Measurements from ENCODE around the gene FXYD7.
"Not testable (repeated sequence)": the region's sequence is repeated elsewhere in the genome, so short reads cannot be mapped to it uniquely, and the experiment has no call there.

FXYD7 gene, protein sequence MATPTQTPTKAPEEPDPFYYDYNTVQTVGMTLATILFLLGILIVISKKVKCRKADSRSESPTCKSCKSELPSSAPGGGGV

DNA sequence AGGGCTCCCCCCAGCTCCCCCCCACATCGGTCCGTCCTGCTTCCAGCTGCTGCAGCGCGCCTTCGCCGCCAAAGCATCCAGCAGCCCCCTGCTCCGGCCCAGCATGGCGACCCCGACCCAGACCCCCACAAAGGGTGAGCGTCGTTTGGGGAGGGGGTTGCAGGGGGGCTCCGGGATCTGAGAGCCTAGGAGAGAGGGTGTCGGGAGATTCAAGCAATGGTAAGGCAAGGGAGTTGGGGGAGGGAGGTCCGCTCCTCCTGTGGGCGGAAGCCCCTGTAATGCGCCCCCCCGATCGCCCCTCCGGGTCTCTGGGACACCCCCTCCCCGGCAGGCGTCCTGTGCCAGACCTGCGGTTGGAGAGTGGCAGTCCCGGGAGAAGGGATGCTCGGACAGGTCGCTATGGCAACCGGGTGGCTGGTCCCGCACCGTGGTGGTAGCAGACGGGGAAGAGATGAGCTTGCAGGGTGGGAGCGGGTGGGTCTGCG is at the start of gene FXYD7:
Gene FXYD7 (plus strand): TSS at position 25 of the 485 bp plus-strand sequence. CDS start 79 bp downstream, at position 104.
- DNase-seq (ENCODE audit: low spot score) = peak; percentile 29

DNA sequence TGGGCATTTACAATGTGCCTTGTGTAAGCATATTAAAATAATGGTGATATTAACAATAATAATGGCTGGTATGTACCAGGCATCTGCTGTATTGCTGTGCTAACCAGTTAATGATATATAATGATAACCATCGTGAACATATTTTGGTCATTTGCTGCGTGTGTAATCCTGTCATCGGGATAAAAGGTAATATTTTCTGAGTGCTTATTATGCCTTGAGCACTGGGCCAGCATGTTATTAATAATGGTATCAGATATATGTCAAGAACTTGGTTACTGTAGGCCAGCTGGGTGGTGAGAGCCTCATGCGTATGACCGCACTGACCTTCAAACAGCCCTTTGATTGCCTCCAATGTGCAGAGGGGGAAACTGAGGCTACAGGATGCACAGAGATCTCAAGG is 49.6 kb upstream of the FXYD7 start:
- DNase-seq (ENCODE audit: low spot score) = no peak

GRCh38 chr19:35093941-35094647 is 49.0 kb upstream of the FXYD7 start:
- no peak for DNase-seq (ENCODE audit: low spot score)

DNA sequence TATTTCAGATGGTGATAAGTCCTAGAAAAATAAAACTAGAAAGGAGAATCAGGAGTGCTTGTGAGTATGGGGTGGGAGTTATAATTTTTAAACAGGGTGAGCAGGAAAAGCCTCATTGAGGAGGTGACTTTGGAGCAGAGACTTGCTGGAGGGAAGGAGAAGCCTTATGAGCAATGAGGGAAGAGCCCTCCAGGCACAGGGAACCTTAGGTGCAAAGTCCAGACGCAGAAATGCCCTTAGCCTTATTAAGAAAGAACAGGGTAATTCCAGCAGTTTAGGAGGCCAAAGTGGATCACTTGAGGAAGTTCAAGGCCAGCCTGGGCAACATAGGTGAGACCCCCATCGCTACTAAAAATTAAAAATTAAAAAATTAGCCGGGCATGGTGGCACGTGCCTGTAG is 48.4 kb upstream of the FXYD7 start:
- no peak for DNase-seq (ENCODE audit: low spot score)

DNA sequence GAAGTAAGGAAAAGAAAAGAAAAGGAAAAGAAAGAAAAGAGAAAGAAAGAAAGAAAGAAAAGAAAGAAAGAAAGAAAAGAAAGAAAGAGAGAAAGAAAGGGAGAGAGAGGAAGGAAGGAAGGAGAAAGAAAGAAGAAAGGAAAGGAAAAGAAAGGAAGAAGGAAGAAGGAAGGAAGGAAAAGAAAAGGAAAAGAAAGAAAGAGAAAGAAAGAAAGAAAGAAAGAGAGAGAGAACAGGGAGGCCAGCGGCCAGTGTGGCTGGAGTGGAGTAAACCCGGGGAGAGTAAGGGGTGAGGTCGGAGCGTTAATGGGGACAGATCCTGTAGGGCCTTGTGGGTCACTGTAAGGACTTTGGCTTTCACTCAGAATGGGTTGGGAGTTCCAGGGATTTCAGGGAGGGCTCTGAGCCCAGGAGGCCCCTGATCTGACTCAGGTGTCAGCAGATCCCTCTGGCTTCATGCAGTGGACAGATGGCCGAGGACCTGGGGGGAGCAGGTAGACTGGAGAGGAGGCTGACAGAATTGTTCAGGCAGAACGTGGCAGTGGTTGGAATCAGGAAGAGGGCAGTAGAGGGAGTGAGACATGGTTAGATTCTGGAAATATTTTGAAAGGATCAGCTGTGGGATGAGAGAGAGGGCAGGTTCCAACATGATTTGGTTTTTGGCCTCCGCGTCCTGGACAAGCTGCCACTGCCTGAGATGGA is 47.2 kb upstream of the FXYD7 start:
- DNase-seq (ENCODE audit: low spot score) = no peak

DNA sequence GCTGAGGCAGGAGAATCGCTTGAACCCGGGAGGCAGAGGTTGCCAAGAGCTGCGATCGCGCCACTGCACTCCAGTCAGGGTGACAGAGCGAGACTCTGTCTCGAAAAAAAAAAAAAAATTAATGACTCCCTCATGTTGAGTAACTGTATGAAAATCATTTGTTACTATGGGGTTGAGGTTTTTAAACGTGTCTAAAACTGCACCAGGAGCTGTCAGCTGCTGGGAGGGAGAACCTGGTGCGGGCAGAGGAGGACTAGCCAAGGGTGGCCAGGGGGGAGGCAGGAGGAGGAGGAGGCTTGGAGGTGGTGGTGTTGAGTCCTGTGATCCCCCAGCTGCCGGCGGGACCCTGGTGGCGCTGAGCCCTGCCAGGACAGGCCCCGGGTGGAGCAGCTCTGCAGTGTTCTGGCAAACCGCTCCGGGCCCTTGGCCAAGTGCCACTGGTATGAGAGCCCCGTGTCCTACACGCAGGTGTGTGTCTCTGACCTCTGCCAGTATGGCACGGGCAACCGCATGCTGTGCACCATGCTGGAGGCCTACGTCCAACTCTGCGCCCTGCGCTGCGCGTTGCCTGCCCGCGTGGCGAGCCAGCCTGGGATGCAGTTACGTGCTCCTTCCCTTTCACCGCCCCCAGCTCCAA is 44.5 kb upstream of the FXYD7 start:
- no peak for DNase-seq (ENCODE audit: low spot score)

- no peak for DNase-seq (ENCODE audit: low spot score)
These were observed 43.7 kb upstream of the FXYD7 start for GRCh38 chr19:35099155-35099896.

- DNase-seq (ENCODE audit: low spot score) = no peak
These were observed 43.2 kb upstream of the FXYD7 start for GRCh38 chr19:35099897-35100275.

DNA sequence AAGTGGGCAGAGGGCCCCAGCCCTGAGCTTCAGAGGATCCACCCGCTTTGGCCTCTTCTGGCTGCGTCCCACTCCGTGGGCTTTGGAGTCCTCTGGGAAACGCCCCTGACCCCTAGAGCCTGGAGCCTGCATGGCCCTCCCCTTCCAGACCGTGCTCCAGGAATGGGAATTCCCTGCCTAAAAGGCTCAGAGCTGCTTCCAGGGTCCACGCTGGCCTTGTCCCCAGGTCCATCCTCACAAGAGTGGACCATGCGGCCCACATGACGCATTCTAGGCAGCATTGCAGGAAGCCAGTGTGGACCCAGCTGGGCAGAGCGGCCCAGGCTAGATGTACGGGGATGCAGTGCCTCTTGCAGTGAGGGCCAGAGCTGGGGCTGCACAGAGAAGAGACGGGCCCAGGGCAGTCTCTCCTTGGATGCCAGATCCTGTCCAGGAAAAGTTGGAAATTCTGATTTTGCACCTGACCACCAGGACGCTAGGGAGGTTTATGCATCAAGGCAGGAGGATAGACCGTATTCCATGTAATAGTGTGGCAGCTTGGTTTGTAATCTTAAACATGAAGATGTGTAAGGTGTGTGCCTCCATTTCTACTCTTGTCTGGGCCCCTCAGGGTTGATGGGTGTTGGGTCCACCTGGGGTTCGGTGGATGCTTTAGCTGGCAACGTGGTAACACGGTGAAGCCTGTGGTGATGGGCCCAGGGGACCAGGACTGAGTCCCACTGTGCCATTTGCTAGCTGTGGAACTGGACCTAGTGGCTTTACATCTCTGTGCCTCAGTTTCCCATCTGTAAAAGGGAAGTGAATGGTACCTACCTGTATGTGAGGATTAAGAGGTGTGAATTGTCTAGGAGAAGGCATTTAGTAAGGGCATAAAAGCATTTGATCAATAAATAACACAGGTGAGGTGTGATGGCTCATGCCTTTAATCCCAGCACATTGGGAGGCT is 42.2 kb upstream of the FXYD7 start:
- DNase-seq (ENCODE audit: low spot score) = no peak

DNA sequence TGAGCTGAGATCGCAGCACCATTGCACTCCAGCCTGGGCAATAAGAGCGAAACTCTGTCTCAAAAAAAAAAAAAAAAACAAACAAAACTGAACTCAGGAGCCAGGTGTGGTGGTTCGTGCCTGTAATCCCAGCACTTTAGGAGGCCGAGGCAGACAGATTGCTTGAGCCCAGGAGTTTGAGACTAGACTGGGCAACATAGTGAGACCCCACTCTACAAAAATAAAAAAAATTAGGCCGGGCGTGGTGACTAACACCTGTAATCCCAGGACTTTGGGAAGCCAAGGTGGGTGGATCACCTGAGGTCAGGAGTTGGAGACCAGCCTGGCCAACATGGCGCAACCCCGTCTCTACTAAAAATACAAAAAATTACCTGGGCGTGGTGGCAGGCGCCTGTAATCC is 41.1 kb upstream of the FXYD7 start:
- not testable (repeated sequence) for DNase-seq (ENCODE audit: low spot score)

DNA sequence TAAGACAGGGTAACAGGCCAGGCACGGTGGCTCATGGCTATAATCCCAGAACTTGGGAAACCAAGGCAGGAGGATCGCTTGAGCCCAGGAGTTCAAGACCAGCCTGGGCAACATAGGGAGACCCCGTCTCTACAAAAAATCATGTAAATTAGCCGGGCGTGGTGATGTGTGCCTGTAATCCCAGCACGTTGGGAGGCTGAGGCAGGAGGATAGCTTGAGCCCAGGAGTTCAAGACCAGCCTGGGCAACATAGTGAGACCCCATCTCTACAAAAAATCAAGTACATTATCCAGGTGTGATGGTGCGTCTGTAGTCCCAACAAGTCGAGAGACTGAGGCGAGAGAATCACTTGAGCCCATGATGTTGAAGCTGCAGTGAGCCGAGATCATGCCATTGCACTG is 39.4 kb upstream of the FXYD7 start:
- not testable (repeated sequence) for DNase-seq (ENCODE audit: low spot score)

GRCh38 chr19:35104361-35104760 is 38.7 kb upstream of the FXYD7 start:
- DNase-seq (ENCODE audit: low spot score) = no peak

DNA sequence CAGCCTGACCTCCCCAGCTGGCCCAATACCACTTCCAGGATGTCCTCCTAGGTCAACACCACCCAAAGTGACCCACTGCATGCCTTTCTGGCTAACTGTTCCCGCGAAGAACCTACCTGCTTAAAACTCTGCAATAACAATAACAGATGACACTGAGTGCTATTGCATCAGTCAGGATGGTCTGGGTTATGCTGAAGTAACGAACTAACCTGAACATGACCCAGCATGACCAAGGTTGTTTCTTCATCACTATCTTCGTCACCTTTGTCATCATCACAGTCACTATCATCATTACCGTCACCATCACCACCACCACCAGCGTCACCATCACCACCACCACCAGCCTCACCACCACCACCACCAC is 38.0 kb upstream of the FXYD7 start:
- no peak for DNase-seq (ENCODE audit: low spot score)

DNA sequence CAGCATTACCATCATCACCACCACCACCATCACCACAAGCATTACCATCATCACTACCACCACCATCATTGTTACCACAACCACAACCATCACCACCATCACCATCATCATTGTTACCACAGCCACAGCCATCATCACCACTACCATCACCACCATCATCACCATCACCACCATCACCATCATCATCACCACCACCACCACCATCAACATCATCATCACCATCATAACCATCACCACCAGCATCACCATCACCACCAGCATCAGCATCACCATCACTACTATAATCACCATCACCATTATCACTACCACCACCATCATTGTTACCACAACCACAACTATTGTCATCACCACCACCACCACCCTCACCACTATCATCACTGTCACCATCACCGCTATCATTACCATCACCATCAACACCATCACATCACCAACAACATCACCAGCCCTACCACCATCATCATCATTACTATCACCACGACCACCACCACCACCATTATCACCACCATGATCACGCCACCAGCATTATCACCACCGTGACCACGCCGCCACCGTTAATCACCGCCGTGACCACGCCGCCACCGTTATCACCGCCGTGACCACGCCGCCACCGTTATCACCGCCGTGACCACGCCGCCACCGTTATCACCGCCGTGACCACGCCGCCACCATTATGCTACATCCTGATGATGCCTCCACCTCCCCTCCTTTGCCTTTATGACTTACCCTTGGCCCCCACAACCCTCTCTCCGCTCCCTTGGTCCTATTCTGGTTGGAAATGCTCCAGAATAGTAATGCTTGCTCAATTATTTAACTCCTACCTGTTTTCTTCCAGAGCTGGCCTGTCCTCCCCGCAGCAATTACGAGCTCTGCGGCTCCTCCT is 37.4 kb upstream of the FXYD7 start:
- DNase-seq (ENCODE audit: low spot score) = no peak

DNA sequence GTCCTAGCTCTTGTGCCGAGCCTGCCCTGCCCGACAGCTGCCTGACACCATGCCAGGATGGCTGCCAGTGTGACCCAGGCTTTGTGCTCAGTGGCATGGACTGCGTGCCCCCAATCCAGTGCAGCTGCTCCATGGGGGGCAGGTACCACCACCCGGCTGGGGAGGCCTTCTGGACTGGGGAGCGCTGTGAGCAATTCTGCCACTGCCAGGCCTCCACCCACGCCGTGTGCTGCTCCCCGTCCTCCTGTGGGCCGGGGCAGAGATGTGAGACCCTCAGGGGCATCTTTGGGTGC is 36.8 kb upstream of the FXYD7 start:
- no peak for DNase-seq (ENCODE audit: low spot score)

DNA sequence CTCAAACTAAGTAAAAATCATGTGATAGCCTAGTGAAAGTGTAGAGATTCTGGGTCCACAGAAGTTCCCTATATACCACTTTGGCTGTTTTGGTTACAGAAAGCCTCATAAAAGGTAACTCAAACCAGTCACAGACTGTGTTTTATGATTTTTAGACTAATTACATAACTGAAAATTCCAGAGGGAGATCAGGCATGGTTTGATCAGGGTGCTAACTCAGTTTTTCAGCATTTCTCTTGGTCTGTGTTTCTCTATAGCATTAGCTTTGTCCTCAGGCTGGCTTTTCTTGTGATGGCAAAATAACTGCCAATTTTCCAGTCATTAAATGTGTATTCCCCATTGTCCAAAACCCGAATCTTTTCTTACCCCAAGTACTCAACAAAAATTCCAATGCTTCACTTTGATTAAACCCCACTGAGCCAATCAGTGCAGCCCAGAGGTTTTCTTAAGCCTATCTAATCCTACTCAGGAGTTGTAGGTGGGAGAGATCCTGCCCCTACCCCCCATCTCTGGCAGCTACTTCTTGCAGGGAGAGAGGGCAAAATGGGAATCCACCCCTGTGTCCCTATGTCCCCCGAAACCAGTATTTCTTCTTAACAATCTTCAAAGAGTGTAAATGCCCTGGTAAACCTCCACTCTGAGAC is 36.0 kb upstream of the FXYD7 start:
- DNase-seq (ENCODE audit: low spot score) = no peak

- no peak for DNase-seq (ENCODE audit: low spot score)
These were observed 35.5 kb upstream of the FXYD7 start for GRCh38 chr19:35107545-35107944.

- no peak for DNase-seq (ENCODE audit: low spot score)
These were observed 34.3 kb upstream of the FXYD7 start for GRCh38 chr19:35108730-35109129.

GRCh38 chr19:35109395-35110112 is 33.5 kb upstream of the FXYD7 start:
- no peak for DNase-seq (ENCODE audit: low spot score)
